ENCODE measurements around the gene SP140L.
"Not testable (repeated sequence)": the region's sequence is repeated elsewhere in the genome, so short reads cannot be mapped to it uniquely, and the experiment has no call there.

SP140L gene

GRCh38 chr2:230326453-230327417, at the start of gene SP140L:
TSS of gene SP140L (plus strand) at chr2:230327193. CDS start at chr2:230327270, 77 bp downstream.
- no peak for DNase-seq

- DNase-seq: no peak
Observed at GRCh38 chr2:230282936-230283335, 44.1 kb upstream of the SP140L start.

- no peak for DNase-seq
Observed at GRCh38 chr2:230286048-230286447, 40.9 kb upstream of the SP140L start.

- DNase-seq: not testable (repeated sequence)
Observed at GRCh38 chr2:230289311-230289710, 37.7 kb upstream of the SP140L start.

GRCh38 chr2:230295192-230295591, 31.8 kb upstream of the SP140L start:
- DNase-seq: no peak

GRCh38 chr2:230296917-230297316, 30.1 kb upstream of the SP140L start:
- DNase-seq: no peak

GRCh38 chr2:230299618-230300017, 27.4 kb upstream of the SP140L start:
- no peak for DNase-seq

GRCh38 chr2:230305416-230306275, 21.3 kb upstream of the SP140L start:
- DNase-seq: no peak

GRCh38 chr2:230306474-230306873, 20.5 kb upstream of the SP140L start:
- no peak for DNase-seq

GRCh38 chr2:230307485-230307884, 19.5 kb upstream of the SP140L start:
- no peak for DNase-seq

GRCh38 chr2:230308402-230309000, 18.5 kb upstream of the SP140L start:
- DNase-seq: no peak

- not testable (repeated sequence) for DNase-seq
Observed at GRCh38 chr2:230310792-230311191, 16.2 kb upstream of the SP140L start.

- DNase-seq: not testable (repeated sequence)
Observed at GRCh38 chr2:230311634-230312033, 15.4 kb upstream of the SP140L start.

GRCh38 chr2:230312638-230313037, 14.4 kb upstream of the SP140L start:
- no peak for DNase-seq

- DNase-seq: no peak
Observed at GRCh38 chr2:230317366-230317765, 9.6 kb upstream of the SP140L start.

GRCh38 chr2:230318190-230319121, 8.5 kb upstream of the SP140L start:
- no peak for DNase-seq

GRCh38 chr2:230319211-230319862, 7.7 kb upstream of the SP140L start:
- DNase-seq: no peak

- no peak for DNase-seq
Observed at GRCh38 chr2:230321031-230321430, 6.0 kb upstream of the SP140L start.

GRCh38 chr2:230322561-230323384, 4.2 kb upstream of the SP140L start:
- DNase-seq: no peak

- no peak for DNase-seq
Observed at GRCh38 chr2:230323385-230324106, 3.4 kb upstream of the SP140L start.
